GM21619 (cell line): ENCODE results near the gene ELMO1.

Experiments used
- ATAC-seq: cut with Tn5 transposase; IDR thresholded peaks from one replicate; pipeline ENCODE4 v1.9.1; 2021; ENCODE audit not compliant: unreplicated experiment

Gene ELMO1

DNA sequence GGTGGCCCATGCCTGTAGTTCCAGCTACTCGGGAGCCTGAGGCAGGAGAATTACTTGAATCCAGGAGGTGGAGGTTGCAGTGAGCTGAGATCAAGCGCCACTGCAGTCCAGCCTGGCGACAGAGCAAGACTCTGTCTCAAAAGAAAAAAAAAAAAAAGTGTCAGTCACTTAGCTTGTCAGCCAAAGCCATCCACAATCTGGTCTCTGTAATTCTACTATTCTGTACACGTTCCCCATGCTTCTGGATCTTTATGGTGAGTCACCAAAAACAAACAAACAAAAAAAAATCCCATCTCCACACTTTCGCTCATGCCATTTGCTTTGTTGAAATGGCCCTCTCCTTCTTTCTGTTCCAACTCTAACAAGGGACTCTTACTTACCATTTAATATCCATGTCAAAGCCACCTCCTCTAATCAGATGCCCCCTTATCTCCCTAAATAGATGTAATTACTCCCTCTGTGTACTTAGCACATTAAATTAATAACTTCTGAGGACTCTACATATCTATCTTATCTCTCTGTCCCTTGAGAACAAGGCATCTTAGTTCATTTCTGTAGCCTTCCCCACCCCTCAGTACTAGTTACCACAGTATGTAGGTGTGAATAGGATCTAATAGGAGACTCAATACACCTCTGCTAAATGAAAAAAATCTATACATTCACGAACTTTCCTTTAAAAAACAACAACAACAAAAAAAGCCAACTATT, 128.4 kb downstream of the ELMO1 start:
- no peak for ATAC-seq

DNA sequence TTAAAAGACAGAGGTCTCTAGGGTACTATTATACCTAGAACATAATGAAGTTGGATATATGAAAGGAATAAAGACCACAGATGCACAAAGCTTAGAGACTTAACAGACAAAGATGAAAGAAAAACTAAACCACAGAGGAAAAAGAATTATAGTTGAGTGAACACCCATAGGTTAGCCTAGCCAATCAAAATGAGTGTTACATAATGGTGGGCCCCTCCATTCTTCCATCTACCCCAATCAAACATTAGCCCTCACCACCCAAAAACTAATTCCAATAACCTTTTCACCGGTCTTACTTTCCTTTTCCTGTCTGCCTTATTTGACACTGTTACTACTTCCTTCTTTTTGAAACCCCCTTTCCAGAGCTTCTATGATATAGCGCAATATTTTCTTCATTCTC, 130.1 kb downstream of the ELMO1 start:
- ATAC-seq, result no peak

DNA sequence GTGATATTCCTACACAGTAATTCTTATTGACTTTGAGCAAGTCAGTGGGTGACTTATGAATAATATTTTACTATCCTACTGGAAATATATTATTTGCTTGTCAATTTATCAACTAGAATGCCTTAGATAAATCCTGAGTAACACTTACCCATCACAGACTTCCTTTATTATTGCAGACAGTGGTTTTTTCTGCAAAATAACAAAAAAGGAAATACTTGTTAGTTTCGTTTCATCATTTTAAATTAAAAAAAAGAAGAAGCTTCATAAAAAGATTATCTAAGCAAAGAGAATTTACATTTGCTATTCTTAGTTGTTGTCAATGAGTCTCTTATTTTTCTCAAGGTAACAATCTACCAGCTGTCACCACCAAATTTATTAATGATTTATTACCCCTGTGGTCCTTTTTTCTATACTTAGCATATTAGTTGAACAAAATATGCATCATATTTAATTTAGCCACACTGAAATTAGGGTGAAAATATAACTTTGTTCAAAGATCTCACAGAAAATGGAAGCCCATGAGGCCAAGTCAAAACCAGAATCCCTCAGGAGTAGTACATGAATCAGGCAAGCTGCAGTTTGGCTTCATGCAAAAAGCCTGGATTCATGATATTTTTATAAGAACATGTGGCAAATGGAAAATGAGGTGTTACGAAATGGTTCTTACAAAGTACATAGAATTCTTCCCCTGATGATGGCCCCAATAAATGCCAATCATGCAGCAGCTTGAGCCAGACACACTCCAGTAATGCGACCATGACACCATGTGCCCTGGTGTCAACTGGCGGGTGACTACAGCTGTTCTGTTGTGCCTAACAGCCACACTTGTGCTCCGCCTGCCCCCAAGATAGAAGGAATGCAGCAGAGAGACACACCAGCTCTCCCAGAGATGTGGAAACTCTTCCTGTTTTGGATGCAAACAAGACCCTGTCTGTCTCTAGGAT, 132.6 kb downstream of the ELMO1 start:
- ATAC-seq, result peak; percentile 38

DNA sequence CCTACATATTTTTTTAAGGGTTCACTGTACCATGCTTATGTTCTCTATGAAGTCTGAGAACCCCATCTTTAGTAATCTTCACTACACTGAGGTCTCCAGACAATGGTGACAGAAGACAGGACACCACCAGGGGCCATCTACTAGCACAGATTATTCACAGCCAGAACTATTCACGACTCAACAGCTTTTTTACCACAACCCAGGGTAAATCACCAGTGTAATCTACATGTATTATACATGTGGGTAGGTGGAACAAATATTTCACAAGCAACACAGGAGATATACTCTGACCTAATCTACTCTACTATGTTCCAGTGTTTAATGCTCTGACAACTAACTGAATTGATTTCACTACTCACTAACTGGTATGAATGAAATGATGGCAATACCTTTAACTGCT, 136.1 kb downstream of the ELMO1 start:
- ATAC-seq, result no peak

DNA sequence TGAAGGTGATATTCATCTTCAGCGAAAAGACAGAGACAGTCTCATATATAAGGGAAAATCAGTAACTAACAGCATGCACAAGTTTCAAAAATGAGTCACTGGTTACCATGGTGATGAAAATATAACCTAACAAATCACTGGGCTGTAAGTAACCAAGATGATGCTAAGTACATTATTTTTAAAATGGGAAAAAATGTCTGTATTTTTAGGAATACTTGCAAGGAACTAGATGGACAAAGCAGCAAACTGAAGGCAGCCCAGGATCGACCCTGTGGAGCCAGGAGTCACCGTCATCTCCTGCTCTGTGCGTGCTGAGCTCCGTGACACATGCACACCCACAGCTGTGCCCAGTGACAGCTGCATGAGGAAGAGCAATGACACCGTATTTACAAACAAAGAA, 137.3 kb downstream of the ELMO1 start:
- ATAC-seq, result peak; percentile 52

DNA sequence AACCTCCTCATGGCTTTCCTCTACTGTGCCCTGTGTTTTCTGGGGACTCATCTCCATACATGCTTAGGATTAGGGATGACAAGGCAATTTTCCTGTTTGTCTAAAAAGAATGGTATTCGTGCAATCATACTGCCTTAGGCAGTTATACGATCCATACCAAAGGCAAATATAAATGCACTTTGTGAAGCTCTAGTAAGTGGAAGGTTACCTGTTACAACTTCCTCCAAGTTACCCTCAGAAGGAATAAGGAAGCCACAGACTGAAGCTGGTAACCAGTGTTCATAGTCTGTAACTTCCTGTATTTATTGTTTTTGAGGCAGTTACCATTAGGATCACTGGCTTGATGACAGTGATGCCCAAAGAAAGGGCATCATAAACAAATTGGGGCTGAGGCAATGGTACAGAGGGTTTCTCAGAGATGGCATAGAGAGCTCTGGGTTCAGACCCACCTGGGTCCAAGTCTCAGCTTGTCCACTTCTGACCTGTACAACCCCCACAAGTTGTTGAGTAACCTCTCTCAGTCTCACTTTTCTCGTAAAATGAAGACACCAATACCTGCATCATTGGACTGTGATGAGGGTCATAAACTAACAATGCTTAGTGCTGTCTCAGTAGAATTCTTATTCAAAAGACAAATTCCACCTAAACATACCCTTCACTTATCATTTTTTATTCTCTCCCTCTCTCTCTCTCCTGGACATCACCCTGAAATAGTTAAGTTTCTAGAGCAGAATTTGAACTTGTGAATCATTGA, 138.2 kb downstream of the ELMO1 start:
- no peak for ATAC-seq

DNA sequence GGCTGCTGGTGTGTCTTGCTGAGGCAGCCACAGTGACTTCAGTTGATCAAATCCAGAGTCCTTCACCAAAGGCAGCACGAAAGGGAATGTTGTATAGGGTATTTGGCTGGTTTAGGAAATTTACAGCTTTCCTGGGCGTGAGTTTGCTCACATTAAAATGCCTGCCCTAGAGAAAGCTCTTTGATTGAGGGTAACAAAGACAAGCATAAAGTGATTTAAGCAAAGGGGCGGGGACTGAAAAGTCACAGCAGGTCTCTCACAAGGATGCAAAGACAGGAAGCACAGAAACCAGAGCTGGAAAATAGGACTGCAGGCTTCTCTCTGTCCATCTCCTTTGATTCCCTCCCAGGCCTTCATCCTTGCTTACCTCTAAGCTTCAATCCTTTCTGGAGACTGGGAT, 139.2 kb downstream of the ELMO1 start:
- ATAC-seq, result no peak

DNA sequence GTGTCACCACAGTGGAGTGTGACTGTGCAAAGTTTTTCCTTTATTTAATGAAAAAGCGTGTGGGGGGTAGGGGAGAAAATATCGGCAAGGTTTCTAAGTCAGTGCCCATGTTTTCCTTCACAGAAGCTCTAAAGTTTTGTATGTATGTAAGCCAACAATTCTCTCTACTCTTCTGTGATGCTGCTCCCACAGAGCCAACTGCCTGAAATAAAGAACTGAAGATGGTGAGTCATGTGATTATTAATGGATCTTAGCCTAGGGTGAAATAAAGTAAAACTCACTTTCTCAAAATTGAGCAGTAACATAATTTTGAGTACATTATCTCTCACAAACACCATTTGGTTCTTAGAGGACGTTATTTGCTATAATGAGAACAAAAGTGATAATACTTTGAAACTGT, 143.7 kb downstream of the ELMO1 start:
- no peak for ATAC-seq

DNA sequence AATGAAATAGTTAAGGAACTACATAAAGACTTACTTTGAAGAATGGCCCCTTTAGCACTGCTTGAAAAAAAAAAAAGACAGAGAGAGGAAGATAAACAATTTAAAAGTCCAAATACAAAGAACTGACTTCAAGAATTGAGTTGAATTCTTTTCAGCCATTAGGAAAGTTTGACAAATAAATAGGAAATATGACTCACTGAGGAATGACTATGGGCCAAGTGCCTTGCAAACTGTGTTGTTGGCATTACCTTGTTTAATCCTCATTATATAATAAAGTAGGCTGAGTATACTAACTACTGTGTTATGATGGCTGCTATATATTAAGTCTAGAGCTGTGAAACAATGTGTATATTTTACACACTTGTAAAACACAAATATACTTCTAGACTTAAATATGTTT, 151.1 kb downstream of the ELMO1 start:
- ATAC-seq, result no peak

DNA sequence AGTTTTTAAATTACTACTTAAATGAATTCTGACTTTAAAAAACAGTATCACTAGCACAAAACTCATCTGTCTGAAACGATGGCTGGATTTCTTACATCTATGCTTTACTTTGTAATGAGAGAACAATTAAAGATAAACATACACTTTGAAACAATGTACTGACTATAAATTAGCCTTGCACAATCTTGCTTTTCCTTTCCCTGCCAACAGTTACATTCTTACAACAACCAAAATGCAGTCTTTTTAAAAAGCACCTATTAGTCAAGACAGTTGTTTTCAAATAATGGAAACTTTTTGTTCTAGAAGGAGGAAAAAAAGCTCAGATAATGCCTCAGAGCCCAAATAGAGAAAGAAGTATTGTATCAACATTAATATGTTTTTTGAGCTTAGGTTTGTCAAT, 153.3 kb downstream of the ELMO1 start:
- no peak for ATAC-seq

DNA sequence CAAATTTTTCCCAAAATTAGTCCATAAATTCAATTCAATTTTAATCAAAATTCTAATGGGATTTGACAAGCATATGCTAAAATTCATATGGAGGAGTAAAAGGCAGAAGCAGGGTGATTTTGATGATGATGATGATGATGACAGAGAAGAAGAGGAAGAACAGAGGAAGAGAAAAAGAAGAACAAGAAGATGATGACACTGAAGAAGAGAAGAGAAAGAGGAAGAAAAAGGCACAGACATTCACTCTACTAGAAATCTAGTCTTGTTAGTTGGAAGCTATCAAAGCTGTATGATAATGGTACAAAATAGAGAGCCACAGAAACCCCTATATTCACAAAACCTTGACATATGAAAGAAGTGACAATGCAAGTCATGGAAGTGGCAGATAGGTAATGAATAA, 157.9 kb downstream of the ELMO1 start:
- no peak for ATAC-seq

DNA sequence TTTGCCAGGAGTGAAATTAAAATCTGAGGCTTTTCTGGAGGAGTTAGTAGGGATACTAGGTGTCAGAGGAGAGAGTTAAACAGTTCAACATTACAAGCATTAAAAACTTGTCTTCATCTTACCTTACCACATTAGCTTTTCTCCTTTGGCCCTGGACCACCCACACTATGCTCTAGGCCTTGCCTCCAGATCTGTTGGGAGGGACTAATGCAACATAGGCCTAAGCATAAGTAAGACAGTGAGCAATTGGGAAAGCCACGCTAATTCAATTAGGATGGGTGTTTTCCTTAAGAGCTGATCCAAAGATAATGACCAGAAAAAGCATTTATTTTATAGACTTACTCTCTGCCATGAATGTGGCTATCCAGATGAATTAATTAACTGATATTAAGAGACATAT, 158.9 kb downstream of the ELMO1 start:
- ATAC-seq, result no peak

DNA sequence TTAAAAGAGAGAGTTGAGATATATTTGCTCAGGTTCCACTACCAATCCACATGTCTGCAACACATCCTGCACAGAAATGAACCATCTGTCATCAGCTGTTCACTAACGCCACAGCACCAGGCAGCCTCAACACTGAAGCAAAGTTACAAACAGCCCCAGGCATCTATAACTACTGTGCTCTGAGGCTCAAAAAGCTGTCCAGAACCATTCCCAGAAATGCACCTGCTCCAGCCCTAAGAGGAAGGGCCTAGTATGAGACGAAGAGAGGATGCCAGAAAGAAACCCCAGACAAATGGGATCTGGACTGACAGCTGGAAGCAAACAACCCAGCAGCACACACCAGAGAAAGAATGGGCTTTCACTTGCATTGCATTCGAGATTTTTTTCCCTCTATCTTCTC, 159.3 kb downstream of the ELMO1 start:
- ATAC-seq, result no peak

DNA sequence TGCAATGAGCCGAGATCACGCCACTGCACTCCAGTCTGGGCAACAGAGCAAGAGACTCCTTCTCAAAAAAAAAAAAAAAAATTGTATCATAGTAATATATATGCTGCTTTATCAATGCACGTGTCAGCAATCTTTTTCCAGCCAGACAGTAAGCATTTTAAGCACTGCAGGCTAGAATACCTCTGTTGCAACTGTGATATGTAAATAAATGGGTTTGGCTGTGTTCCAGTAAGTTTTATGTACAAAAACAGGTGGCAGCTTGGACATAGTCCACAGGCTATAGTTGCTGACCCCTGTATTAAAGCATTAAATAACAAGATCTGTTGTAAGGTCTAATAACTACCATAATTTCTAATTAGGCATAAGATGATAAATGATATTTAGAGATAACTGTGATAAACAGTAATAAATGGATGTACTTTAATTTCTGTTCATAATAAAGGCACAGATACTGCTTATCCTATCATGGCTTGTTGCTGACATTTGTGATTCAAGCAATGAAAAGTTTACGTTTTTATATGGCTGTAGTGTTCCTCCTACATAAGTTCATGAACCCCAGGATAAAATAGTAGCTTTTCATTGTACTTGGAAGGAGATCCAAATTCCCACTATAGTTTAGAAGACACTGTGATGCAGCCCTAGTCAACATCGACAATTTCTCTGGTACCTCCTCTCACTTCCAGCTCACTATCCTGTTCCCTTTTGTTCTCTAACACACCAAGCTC, 161.4 kb downstream of the ELMO1 start:
- ATAC-seq, result peak; percentile 51

DNA sequence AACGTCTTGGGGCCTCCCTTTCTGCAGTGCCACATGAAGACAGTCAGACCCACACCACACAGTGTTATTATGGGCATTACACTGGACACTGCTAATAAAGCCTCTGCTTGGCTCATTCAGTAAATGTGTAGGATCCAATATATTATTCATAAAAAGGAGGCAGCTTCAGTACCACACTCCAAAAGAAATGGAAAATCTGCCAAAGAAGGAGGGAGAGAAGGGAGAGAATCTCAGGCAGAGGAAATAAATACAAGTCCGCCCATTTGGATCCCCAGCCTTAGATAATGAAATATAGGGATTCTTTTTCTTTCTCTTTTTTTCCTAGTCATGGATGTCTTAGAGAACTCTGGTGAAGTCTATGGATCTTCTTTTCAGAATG, 162.2 kb downstream of the ELMO1 start:
- no peak for ATAC-seq

DNA sequence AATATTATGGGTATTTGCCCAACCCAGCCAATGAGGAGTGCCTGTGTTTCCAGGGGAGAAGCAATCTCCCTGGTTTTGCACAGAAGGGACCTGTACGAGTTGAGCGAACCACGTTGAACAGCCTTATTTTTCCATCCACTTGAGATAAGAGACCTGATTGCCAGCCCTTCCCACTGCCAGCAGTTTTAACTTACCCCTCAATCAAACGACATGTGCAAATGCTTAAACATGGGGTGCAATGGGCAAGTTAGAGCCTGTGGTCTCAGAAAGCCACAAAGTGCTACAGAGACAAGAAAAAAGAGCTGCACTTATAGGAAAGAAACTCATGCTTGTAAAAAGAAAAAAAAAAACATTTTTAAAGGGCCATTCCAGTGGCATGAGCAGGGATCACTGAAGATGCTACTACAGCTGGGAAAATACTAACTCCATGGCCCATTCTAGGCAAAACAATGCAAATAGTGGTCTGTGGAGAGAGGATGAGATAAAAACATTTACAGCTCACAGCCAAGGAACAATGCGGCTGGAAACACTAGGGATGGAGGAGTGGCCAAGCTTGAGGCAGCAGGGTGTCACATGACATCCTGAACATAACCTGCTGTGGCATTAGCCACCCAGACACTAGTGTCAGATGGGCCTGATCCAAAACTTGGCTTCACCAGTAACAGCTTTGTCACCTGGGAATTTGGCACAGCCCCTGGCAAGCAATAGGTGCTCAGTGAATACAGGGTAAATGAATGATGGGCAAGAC, 162.8 kb downstream of the ELMO1 start:
- no peak for ATAC-seq

DNA sequence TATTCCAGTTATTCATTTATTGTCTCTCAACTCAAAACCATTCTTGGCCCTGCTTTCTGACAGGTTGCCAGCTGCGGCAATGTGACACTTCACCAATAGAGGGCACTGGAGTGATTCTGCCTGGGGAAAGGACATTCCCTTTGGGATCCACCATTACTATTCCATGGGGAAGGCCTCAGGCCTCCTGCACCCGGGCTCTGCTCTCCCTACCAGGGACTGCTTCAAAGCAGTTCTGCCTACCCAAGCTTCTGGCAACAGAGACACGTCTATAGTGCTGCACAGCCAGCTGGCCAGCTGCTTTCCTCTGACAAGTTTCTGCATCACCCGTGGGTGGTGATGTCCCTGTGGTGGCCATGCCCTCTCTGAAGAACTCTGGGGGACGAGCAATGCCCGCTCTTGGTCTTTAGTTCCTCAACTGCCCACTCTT, 163.8 kb downstream of the ELMO1 start:
- ATAC-seq, result no peak

DNA sequence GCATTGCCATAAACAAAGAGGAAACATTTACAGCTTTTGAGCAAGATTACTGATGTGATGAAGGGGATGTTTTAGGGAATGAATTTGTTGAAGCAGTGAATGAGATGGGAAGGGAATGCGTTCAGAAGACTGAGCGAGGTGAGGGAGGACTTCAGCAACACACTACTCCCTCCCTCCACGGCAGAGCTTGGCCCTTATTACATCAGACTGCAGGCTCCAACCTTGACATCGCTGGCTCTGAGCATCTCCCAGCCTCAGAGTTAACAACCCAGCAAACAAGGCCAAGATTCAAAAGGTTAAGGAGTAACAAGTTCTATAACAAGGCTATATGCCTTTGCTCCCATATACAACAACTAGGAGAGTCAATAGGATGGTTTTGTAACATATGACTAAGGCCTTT, 164.4 kb downstream of the ELMO1 start:
- no peak for ATAC-seq

DNA sequence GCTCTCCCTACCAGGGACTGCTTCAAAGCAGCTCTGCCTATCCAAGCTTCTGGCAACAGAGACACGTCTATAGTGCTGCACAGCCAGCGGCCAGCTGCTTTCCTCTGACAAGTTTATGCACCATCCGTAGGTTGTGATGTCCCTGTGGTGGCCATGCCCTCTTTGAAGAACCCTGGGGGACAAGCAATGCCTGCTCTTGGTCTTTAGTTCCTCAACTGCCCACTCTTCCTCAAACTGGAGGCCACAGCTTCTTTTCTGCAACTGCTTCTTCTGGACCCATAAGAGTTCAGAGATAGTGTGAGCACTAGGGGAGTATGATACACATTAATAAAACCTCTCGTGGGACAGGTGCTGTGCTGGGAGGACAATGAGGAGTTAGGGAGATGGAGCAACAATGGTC, 164.9 kb downstream of the ELMO1 start:
- ATAC-seq, result no peak

DNA sequence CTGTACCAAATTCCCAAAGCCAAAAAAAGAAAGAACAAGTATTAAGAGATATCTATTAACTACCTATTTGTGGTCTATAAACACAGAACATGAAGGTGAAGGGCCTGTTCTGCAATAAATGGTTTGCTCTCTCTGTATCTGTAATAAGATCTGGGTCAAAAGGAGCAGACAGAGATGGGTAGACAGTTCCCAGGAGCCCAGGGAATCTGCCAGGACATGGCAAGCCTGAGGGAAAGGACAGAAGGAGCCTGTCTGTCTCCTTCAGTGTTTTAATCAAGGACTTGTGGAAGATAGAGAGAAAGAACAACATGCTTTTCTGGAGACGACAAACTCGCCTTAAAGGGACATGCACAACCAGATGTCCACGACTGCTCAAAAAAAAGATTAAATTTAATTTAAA, 165.7 kb downstream of the ELMO1 start:
- ATAC-seq, result no peak
